Measurements from ENCODE around the gene DUSP8.
A peak's percentile ranks its signal among the peaks of the same experiment; 100 is the strongest.

DUSP8 gene

GRCh38 chr11:1559111-1559951, 12.7 kb downstream of the DUSP8 start:
- H3K4me3 ChIP-seq (ENCODE audit: insufficient read length, low read depth) = no peak overlapping the region
- no peaks in the 10 kb centered on the region for H3K27me3 ChIP-seq (ENCODE audit: insufficient read depth, insufficient read length)
- TF ChIP-seq SUZ12 (IDR thresholded peaks at IDR 0.05; ENCODE audit: extremely low read depth, insufficient read depth, insufficient read length) = no peak
- TF ChIP-seq YY1 (IDR thresholded peaks at IDR 0.05; ENCODE audit: insufficient read depth, insufficient read length) = no peak
- TF ChIP-seq ZNF274 (IDR thresholded peaks at IDR 0.05; ENCODE audit: low read depth, low read length) = no peak
- peaks cover 49% of the 10 kb centered on the region for H3K4me1 ChIP-seq (ENCODE audit: insufficient read depth, insufficient read length)
- H3K9ac ChIP-seq (ENCODE audit: insufficient read length, low read depth) = peak overlapping the region; percentile 21
- DNase-seq (ENCODE audit: low read depth, low spot score) = no peak
- peaks cover 76% of the 10 kb centered on the region for H3K36me3 ChIP-seq (ENCODE audit: insufficient read depth, insufficient read length, low read length)
- no peaks in the 10 kb centered on the region for H3K9me3 ChIP-seq (ENCODE audit: insufficient read depth, low read length)

GRCh38 chr11:1558775-1559110, 13.3 kb downstream of the DUSP8 start:
- Histone ChIP-seq H3K4me3 (ENCODE audit: insufficient read length, low read depth) (no peak overlapping the region), H3K9me3 (ENCODE audit: insufficient read depth, low read length) (no peaks in the 10 kb centered on the region), H3K27me3 (ENCODE audit: insufficient read depth, insufficient read length) (no peaks in the 10 kb centered on the region), H3K4me1 (ENCODE audit: insufficient read depth, insufficient read length) (peaks cover 45% of the 10 kb centered on the region), H3K36me3 (ENCODE audit: insufficient read depth, insufficient read length, low read length) (peaks cover 72% of the 10 kb centered on the region), H3K9ac (ENCODE audit: insufficient read length, low read depth) (no peak overlapping the region)
- no peak for DNase-seq (ENCODE audit: low read depth, low spot score)
- TF ChIP-seq YY1 (IDR thresholded peaks at IDR 0.05; ENCODE audit: insufficient read depth, insufficient read length) = no peak
- TF ChIP-seq SUZ12 (IDR thresholded peaks at IDR 0.05; ENCODE audit: extremely low read depth, insufficient read depth, insufficient read length) = no peak
- TF ChIP-seq ZNF274 (IDR thresholded peaks at IDR 0.05; ENCODE audit: low read depth, low read length) = no peak

- Histone ChIP-seq H3K9me3 (ENCODE audit: insufficient read depth, low read length) (no peaks in the 10 kb centered on the region), H3K36me3 (ENCODE audit: insufficient read depth, insufficient read length, low read length) (peaks cover 66% of the 10 kb centered on the region), H3K4me1 (ENCODE audit: insufficient read depth, insufficient read length) (peaks cover 46% of the 10 kb centered on the region), H3K27me3 (ENCODE audit: insufficient read depth, insufficient read length) (no peaks in the 10 kb centered on the region), H3K4me3 (ENCODE audit: insufficient read length, low read depth) (no peak overlapping the region), H3K9ac (ENCODE audit: insufficient read length, low read depth) (no peak overlapping the region)
- DNase-seq (ENCODE audit: low read depth, low spot score) = no peak
- no peak for TF ChIP-seq YY1 (IDR thresholded peaks at IDR 0.05; ENCODE audit: insufficient read depth, insufficient read length)
- no peak for TF ChIP-seq ZNF274 (IDR thresholded peaks at IDR 0.05; ENCODE audit: low read depth, low read length)
- no peak for TF ChIP-seq SUZ12 (IDR thresholded peaks at IDR 0.05; ENCODE audit: extremely low read depth, insufficient read depth, insufficient read length)
Observed at GRCh38 chr11:1557904-1558774, 13.9 kb downstream of the DUSP8 start.

GRCh38 chr11:1557051-1557884, 14.8 kb downstream of the DUSP8 start:
- TF ChIP-seq SUZ12 (IDR thresholded peaks at IDR 0.05; ENCODE audit: extremely low read depth, insufficient read depth, insufficient read length) = no peak
- TF ChIP-seq ZNF274 (IDR thresholded peaks at IDR 0.05; ENCODE audit: low read depth, low read length) = no peak
- no peak for TF ChIP-seq YY1 (IDR thresholded peaks at IDR 0.05; ENCODE audit: insufficient read depth, insufficient read length)
- DNase-seq (ENCODE audit: low read depth, low spot score) = no peak
- peaks cover 58% of the 10 kb centered on the region for H3K36me3 ChIP-seq (ENCODE audit: insufficient read depth, insufficient read length, low read length)
- no peaks in the 10 kb centered on the region for H3K9me3 ChIP-seq (ENCODE audit: insufficient read depth, low read length)
- H3K4me1 ChIP-seq (ENCODE audit: insufficient read depth, insufficient read length) = peaks cover 38% of the 10 kb centered on the region
- H3K27me3 ChIP-seq (ENCODE audit: insufficient read depth, insufficient read length) = peaks cover 3% of the 10 kb centered on the region
- no peak overlapping the region for H3K9ac ChIP-seq (ENCODE audit: insufficient read length, low read depth)
- H3K4me3 ChIP-seq (ENCODE audit: insufficient read length, low read depth) = no peak overlapping the region

- Histone ChIP-seq H3K27me3 (ENCODE audit: insufficient read depth, insufficient read length) (peaks cover 6% of the 10 kb centered on the region), H3K4me3 (ENCODE audit: insufficient read length, low read depth) (no peak overlapping the region), H3K4me1 (ENCODE audit: insufficient read depth, insufficient read length) (peaks cover 37% of the 10 kb centered on the region), H3K9me3 (ENCODE audit: insufficient read depth, low read length) (no peaks in the 10 kb centered on the region), H3K9ac (ENCODE audit: insufficient read length, low read depth) (no peak overlapping the region), H3K36me3 (ENCODE audit: insufficient read depth, insufficient read length, low read length) (peaks cover 50% of the 10 kb centered on the region)
- no peak for DNase-seq (ENCODE audit: low read depth, low spot score)
- TF ChIP-seq ZNF274 (IDR thresholded peaks at IDR 0.05; ENCODE audit: low read depth, low read length) = no peak
- no peak for TF ChIP-seq SUZ12 (IDR thresholded peaks at IDR 0.05; ENCODE audit: extremely low read depth, insufficient read depth, insufficient read length)
- no peak for TF ChIP-seq YY1 (IDR thresholded peaks at IDR 0.05; ENCODE audit: insufficient read depth, insufficient read length)
Observed at GRCh38 chr11:1556278-1556902, 15.7 kb downstream of the DUSP8 start.

GRCh38 chr11:1555713-1556153, 16.3 kb downstream of the DUSP8 start:
- peak overlapping the region; percentile 32 for H3K9ac ChIP-seq (ENCODE audit: insufficient read length, low read depth)
- peak; percentile 36 for DNase-seq (ENCODE audit: low read depth, low spot score)
- H3K36me3 ChIP-seq (ENCODE audit: insufficient read depth, insufficient read length, low read length) = peaks cover 43% of the 10 kb centered on the region
- TF ChIP-seq YY1 (IDR thresholded peaks at IDR 0.05; ENCODE audit: insufficient read depth, insufficient read length) (no peak), SUZ12 (IDR thresholded peaks at IDR 0.05; ENCODE audit: extremely low read depth, insufficient read depth, insufficient read length) (no peak), ZNF274 (IDR thresholded peaks at IDR 0.05; ENCODE audit: low read depth, low read length) (no peak)
- H3K27me3 ChIP-seq (ENCODE audit: insufficient read depth, insufficient read length) = peaks cover 6% of the 10 kb centered on the region
- H3K9me3 ChIP-seq (ENCODE audit: insufficient read depth, low read length) = no peaks in the 10 kb centered on the region
- H3K4me3 ChIP-seq (ENCODE audit: insufficient read length, low read depth) = no peak overlapping the region
- H3K4me1 ChIP-seq (ENCODE audit: insufficient read depth, insufficient read length) = peaks cover 34% of the 10 kb centered on the region
